HepG2 (cell line): ENCODE data around the gene MARVELD3. TPM values are rescaled to one million over a fixed set of nuclear protein-coding genes. Genes with fewer than 3 reads are reported as not detected.

Source experiments
- ATAC-seq: fragments of 200-7000 bp; cut with Tn5 transposase; 3 replicates; pipeline ENCODE4 v1.9.1; 2020; ENCODE audit warnings: mild to moderate bottlenecking, moderate library complexity
- BruUV-seq: library from RNA; stranded (reverse); fragments of 400-500 nt; replicated peaks from 2 replicates; lab custom pipeline; 2021; lab: Mats Ljungman, UMichigan
- CTCF ChIA-PET: fragments of 300-600 bp; formaldehyde crosslinking; extraction: SDS; loops from one replicate; lab custom pipeline; 2021; ENCODE audit warnings: low total read pairs, inconsistent platforms, low intra/inter-chr PET ratio; lab: Yijun Ruan, JAX
- POLR2A ChIA-PET: fragments of 350-600 bp; sonication (Branson Sonifier 250); formaldehyde crosslinking; loops from one replicate; lab custom pipeline; 2020; ENCODE audit warnings: antibody characterized with exemption, inconsistent platforms; lab: Yijun Ruan, JAX
- DNase-seq: peaks from one replicate; pipeline ENCODE4 v3.0.0-alpha.2; 2015; ENCODE audit warnings: low spot score
- FAIRE-seq: peaks from 3 replicates; lab custom pipeline; 2011; peaks lifted over from hg19 to GRCh38; lab: Jason Lieb, UNC
- H2AFZ ChIP-seq: one replicate; pipeline ENCODE4 v1.6.1; 2011; ENCODE audit warnings: low read length, inconsistent platforms
- H3K27ac ChIP-seq: fragments of 300-600 bp; 3 replicates; pipeline ENCODE4 v1.8.0; 2011; ENCODE audit warnings: mixed run types, mild to moderate bottlenecking, mixed read lengths, low read length, inconsistent platforms; ENCODE audit not compliant: insufficient read depth; ENCODE audit errors: extremely low read length
- H3K27me3 ChIP-seq, 2 experiments: fragments of 200-600 bp in 1 of 2; 2 replicates in 1 of 2; 3 replicates in 1 of 2; pipeline versions ENCODE4 v1.6.0 to v1.8.0; 2011; ENCODE audit warnings: low read length in 2 of 2, mild to moderate bottlenecking in 2 of 2, moderate library complexity in 2 of 2, inconsistent platforms in 1 of 2; ENCODE audit not compliant: insufficient read depth in 2 of 2, control insufficient read depth in 1 of 2
- H3K36me3 ChIP-seq, 2 experiments: fragments of 200-600 bp in 1 of 2; replicated peaks in 1 of 2; 2 replicates in 1 of 2; 3 replicates in 1 of 2; pipeline versions ENCODE4 v1.5.1 to v1.8.0; 2011; ENCODE audit warnings: low read length in 2 of 2, inconsistent platforms in 1 of 2; ENCODE audit not compliant: insufficient read depth in 2 of 2, control insufficient read depth in 1 of 2
- H3K4me1 ChIP-seq: 2 replicates; pipeline ENCODE4 v1.5.1; 2012; ENCODE audit warnings: low read length, inconsistent platforms; ENCODE audit not compliant: insufficient read depth
- H3K4me2 ChIP-seq: 2 replicates; pipeline ENCODE4 v1.6.0; 2011; ENCODE audit warnings: low read depth, low read length, inconsistent platforms
- H3K4me3 ChIP-seq, 3 experiments: fragments of 200-600 bp in 1 of 3; sonication (generic), shearing (Covaris generic) in 1 of 3; replicated peaks in 1 of 3; 2 replicates each; pipeline ENCODE4 v1.5.1; 2011 to 2016; ENCODE audit warnings: low read length in 3 of 3, inconsistent platforms in 2 of 3, low read depth in 2 of 3, mild to moderate bottlenecking in 2 of 3, control low read depth in 1 of 3, mixed read lengths in 1 of 3; ENCODE audit not compliant: insufficient read depth in 1 of 3
- H3K79me2 ChIP-seq: one replicate; pipeline ENCODE4 v1.6.1; 2011; ENCODE audit warnings: low read length, inconsistent platforms; ENCODE audit not compliant: insufficient read depth
- H3K9ac ChIP-seq: 2 replicates; pipeline ENCODE4 v1.6.0; 2011; ENCODE audit warnings: mild to moderate bottlenecking, low read depth, low read length, inconsistent platforms; ENCODE audit not compliant: insufficient read depth
- H3K9me3 ChIP-seq: 2 replicates; pipeline ENCODE4 v1.5.1; 2012; ENCODE audit warnings: mild to moderate bottlenecking, low read length
- H4K20me1 ChIP-seq: 2 replicates; pipeline ENCODE4 v1.6.0; 2011; ENCODE audit warnings: inconsistent platforms, mild to moderate bottlenecking, low read length, moderate library complexity; ENCODE audit not compliant: insufficient read depth
- CHD2 ChIP-seq: IDR thresholded peaks from 2 replicates; pipeline ENCODE4 v1.6.1; 2011; ENCODE audit warnings: low read depth, low read length, improper control_type of control experiment
- EP300 ChIP-seq, 3 experiments: sonication (generic) in 1 of 3; formaldehyde crosslinking in 1 of 3; IDR thresholded peaks; 2 replicates each; pipeline versions ENCODE4 v1.5.1 to v1.6.1; 2011 to 2020; ENCODE audit warnings: low read depth in 2 of 3, low read length in 2 of 3, borderline replicate concordance in 1 of 3, improper control_type of control experiment in 1 of 3, mild to moderate bottlenecking in 1 of 3, missing genetic modification reagents in 1 of 3, moderate library complexity in 1 of 3
- NR2F2 ChIP-seq: IDR thresholded peaks from 2 replicates; pipeline ENCODE4 v1.6.1; 2012; ENCODE audit warnings: low read depth, inconsistent platforms, borderline replicate concordance
- PRPF4 ChIP-seq: fragments of 200-400 bp; formaldehyde crosslinking; IDR thresholded peaks from 2 replicates; pipeline ENCODE4 v1.6.1; 2016; ENCODE audit warnings: low read length, low read depth; ENCODE audit not compliant: poor library complexity, severe bottlenecking
- RCOR2 ChIP-seq: IDR thresholded peaks from 2 replicates; pipeline ENCODE4 v1.6.1; 2016; ENCODE audit warnings: missing biosample characterization, missing genetic modification reagents
- TCF7L2 ChIP-seq: IDR thresholded peaks from 2 replicates; pipeline ENCODE4 v1.6.1; 2011; ENCODE audit warnings: mild to moderate bottlenecking, low read depth, low read length, moderate library complexity
- WGBS: methylation state at CpG from one replicate; pipeline ENCODE4 v1.1.6; 2017; ENCODE audit warnings: low lambda C conversion rate; 5-methylcytosine and 5-hydroxymethylcytosine counted together
- in situ Hi-C: cut with HindIII; loops from 2 replicates; pipeline ENCODE4 v1.10.0; 2017; ENCODE audit warnings: low pct_unique_long_range_greater_than_20kb; ENCODE audit not compliant: extremely low pct_ligation_motif_present
- intact Hi-C: fragments of 100-400 bp; cut with micrococcal nuclease; formaldehyde crosslinking; loops from one replicate; pipeline ENCODE4 v1.10.0; 2022; ENCODE audit not compliant: unreplicated experiment
- polyA plus RNA-seq, 8 experiments: library from polyadenylated mRNA; depleted of rRNA in 3 of 8; stranded (reverse) in 7 of 8; unstranded in 1 of 8; fragments of >200 nt; fragmentation: Illumina TruSeq in 4 of 8; extraction: Trizol in 4 of 8; gene quantifications; 2 replicates each; pipeline versions ENCODE4 v1.2.1 to v1.2.3, GENCODE V29; 2011 to 2016; ENCODE audit warnings: low read depth in 4 of 8, missing spikeins in 1 of 8, mixed read lengths in 1 of 8; ENCODE audit not compliant: insufficient read depth in 1 of 8
- total RNA-seq, 5 experiments: library from RNA; depleted of rRNA; stranded (reverse); fragments of >200 nt; fragmentation: Illumina TruSeq; extraction: Trizol; gene quantifications; 2 replicates each; pipeline ENCODE4 v1.2.3, GENCODE V29; 2016; ENCODE audit warnings: low read depth in 1 of 5
- TF ChIP-seq, protein P1 (sequence below): sonication (generic); formaldehyde crosslinking; IDR thresholded peaks from 2 replicates; pipeline ENCODE4 v1.8.0; 2023; ENCODE audit warnings: mild to moderate bottlenecking, missing genetic modification reagents
- TF ChIP-seq, protein P2 (sequence below), 2 experiments: sonication (generic) in 1 of 2; formaldehyde crosslinking in 1 of 2; IDR thresholded peaks; 2 replicates each; pipeline versions ENCODE4 v1.5.1 to v1.6.1; 2011 to 2020; ENCODE audit warnings: borderline replicate concordance in 1 of 2, low read depth in 1 of 2, low read length in 1 of 2, mild to moderate bottlenecking in 1 of 2, missing genetic modification reagents in 1 of 2, moderate library complexity in 1 of 2
- TF ChIP-seq, protein P3 (sequence below): sonication (generic); formaldehyde crosslinking; IDR thresholded peaks from 2 replicates; pipeline ENCODE4 v1.4.0; 2020; ENCODE audit warnings: missing genetic modification reagents
- TF ChIP-seq, protein P4 (sequence below): sonication (generic); formaldehyde crosslinking; IDR thresholded peaks from 2 replicates; pipeline ENCODE4 v1.9.0; 2021; ENCODE audit warnings: missing genetic modification reagents, borderline replicate concordance
- TF ChIP-seq, protein P5 (sequence below): IDR thresholded peaks from 2 replicates; pipeline ENCODE4 v1.6.1; 2018; ENCODE audit warnings: missing genetic modification reagents, mild to moderate bottlenecking, missing compliant biosample characterization

MARVELD3 gene
- total and polyA plus RNA-seq, 2 of the 13 experiments (the other 11 are each of a cell fraction or from before 2014, with no cell fraction given), result 4.8 to 5.6 TPM

DNA sequence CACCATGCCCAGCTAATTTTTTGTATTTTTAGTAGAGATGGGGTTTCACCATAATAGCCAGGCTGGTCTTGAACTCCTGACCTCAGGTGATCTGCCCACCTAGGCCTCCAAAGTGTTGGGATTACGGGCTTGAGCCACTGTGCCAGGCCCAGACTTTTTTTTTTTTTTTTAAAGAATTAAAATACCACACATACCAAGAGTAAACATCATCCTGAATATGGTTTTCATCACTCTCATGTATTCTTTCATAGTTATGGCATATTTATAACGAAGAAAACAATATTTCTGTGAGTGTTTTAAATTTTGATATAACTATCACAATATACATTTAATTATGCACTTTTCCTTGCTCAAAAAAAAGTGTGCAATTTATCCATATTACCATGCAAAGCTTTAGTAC, 48.2 kb downstream of the MARVELD3 start (continued):
- TF ChIP-seq, protein P1, sequence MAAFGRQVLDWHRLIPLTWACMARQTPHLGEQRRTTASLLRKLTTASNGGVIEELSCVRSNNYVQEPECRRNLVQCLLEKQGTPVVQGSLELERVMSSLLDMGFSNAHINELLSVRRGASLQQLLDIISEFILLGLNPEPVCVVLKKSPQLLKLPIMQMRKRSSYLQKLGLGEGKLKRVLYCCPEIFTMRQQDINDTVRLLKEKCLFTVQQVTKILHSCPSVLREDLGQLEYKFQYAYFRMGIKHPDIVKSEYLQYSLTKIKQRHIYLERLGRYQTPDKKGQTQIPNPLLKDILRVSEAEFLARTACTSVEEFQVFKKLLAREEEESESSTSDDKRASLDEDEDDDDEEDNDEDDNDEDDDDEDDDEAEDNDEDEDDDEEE, result no peak
- TF ChIP-seq NR2F2, result no peak
- TF ChIP-seq EP300 (IDR thresholded peaks at IDR 0.05; ENCODE audit: low read depth in 2 of 2, low read length in 2 of 2), result no peak
- TF ChIP-seq EP300 (CRISPR knock-in tag; IDR thresholded peaks at IDR 0.05; ENCODE audit: borderline replicate concordance), result no peak
- no peak for TF ChIP-seq CHD2
- TF ChIP-seq TCF7L2, result no peak
- TF ChIP-seq, protein P2, sequence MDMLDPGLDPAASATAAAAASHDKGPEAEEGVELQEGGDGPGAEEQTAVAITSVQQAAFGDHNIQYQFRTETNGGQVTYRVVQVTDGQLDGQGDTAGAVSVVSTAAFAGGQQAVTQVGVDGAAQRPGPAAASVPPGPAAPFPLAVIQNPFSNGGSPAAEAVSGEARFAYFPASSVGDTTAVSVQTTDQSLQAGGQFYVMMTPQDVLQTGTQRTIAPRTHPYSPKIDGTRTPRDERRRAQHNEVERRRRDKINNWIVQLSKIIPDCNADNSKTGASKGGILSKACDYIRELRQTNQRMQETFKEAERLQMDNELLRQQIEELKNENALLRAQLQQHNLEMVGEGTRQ (IDR thresholded peaks at IDR 0.05; ENCODE audit: low read depth, low read length), result no peak
- TF ChIP-seq, protein P2 (CRISPR knock-in tag; IDR thresholded peaks at IDR 0.05; ENCODE audit: borderline replicate concordance), result no peak
- no peak for TF ChIP-seq PRPF4
- TF ChIP-seq, protein P3, sequence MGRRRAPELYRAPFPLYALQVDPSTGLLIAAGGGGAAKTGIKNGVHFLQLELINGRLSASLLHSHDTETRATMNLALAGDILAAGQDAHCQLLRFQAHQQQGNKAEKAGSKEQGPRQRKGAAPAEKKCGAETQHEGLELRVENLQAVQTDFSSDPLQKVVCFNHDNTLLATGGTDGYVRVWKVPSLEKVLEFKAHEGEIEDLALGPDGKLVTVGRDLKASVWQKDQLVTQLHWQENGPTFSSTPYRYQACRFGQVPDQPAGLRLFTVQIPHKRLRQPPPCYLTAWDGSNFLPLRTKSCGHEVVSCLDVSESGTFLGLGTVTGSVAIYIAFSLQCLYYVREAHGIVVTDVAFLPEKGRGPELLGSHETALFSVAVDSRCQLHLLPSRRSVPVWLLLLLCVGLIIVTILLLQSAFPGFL (CRISPR knock-in tag), result no peak

DNA sequence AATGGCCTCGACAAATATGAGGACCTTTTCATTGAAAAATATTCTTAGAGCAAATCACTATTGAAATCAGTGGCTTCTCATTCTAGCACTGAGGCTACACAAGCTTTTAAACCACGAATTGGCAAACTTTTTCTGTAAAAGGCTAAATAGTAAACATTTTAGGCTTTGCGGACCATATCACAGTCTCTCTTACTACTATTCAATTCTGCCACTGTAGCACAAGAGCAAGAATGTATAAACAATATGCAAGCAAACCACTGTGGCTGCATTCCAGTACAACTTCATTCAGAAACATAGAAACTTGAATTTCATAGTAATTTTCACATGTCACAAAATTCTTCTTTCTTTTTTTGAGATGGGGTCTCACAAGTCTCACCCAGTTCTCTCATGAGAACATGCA, 49.4 kb downstream of the MARVELD3 start:
- Histone ChIP-seq H3K4me2 (no peak overlapping the region), H4K20me1 (no peaks in the 10 kb centered on the region), H2AFZ (no peak overlapping the region), H3K9me3 (no peaks in the 10 kb centered on the region), H3K27ac (no peak overlapping the region), H3K79me2 (no peaks in the 10 kb centered on the region), H3K9ac (no peak overlapping the region), H3K4me1 (peaks cover 25% of the 10 kb centered on the region), H3K4me3 (no peak overlapping the region)
- ATAC-seq (no peak), FAIRE-seq (no peak), DNase-seq (no peak)
- intact Hi-C loops, result no loop called here
- ChIA-PET CTCF (no interaction called here), POLR2A (no interaction called here)
- in situ Hi-C loops, result no loop called here
- no TSS peak for BruUV-seq
- TF ChIP-seq, protein P4, sequence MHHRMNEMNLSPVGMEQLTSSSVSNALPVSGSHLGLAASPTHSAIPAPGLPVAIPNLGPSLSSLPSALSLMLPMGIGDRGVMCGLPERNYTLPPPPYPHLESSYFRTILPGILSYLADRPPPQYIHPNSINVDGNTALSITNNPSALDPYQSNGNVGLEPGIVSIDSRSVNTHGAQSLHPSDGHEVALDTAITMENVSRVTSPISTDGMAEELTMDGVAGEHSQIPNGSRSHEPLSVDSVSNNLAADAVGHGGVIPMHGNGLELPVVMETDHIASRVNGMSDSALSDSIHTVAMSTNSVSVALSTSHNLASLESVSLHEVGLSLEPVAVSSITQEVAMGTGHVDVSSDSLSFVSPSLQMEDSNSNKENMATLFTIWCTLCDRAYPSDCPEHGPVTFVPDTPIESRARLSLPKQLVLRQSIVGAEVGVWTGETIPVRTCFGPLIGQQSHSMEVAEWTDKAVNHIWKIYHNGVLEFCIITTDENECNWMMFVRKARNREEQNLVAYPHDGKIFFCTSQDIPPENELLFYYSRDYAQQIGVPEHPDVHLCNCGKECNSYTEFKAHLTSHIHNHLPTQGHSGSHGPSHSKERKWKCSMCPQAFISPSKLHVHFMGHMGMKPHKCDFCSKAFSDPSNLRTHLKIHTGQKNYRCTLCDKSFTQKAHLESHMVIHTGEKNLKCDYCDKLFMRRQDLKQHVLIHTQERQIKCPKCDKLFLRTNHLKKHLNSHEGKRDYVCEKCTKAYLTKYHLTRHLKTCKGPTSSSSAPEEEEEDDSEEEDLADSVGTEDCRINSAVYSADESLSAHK, result no peak
- no peak for TF ChIP-seq RCOR2 (CRISPR knock-in tag)
- TF ChIP-seq, protein P5, sequence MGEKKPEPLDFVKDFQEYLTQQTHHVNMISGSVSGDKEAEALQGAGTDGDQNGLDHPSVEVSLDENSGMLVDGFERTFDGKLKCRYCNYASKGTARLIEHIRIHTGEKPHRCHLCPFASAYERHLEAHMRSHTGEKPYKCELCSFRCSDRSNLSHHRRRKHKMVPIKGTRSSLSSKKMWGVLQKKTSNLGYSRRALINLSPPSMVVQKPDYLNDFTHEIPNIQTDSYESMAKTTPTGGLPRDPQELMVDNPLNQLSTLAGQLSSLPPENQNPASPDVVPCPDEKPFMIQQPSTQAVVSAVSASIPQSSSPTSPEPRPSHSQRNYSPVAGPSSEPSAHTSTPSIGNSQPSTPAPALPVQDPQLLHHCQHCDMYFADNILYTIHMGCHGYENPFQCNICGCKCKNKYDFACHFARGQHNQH (CRISPR knock-in tag), result no peak
- TF ChIP-seq, all 625 proteins: peak for 0
- Histone ChIP-seq H3K27me3 (no peaks in the 10 kb centered on the region), H3K36me3 (peaks cover 6 to 44% of the 10 kb centered on the region in 2 experiments)
- WGBS, result 89% methylated on average over 3 of the region's 3 CpGs
